CD8-positive, alpha-beta memory T cell (primary cell): ENCODE measurements around the gene GBP7. TPM values are rescaled to one million over a fixed set of nuclear protein-coding genes. Genes with fewer than 3 reads are reported as not detected.

Experiments
- CTCF ChIA-PET: fragments of 350-600 bp; sonication (Branson Sonifier 250); formaldehyde crosslinking; loops from one replicate; lab custom pipeline; 2021; ENCODE audit warnings: antibody characterized with exemption; lab: Charles Lee
- POLR2A ChIA-PET: fragments of 350-600 bp; sonication (Branson Sonifier 250); formaldehyde crosslinking; loops from one replicate; lab custom pipeline; 2021; ENCODE audit warnings: antibody characterized with exemption; lab: Charles Lee
- DNase-seq, 5 donors: peaks; one replicate each; pipeline versions ENCODE4 v3.0.0 to v3.0.0-alpha.2; 2020 to 2022; ENCODE audit warnings: mixed read lengths in 1 of 5
- H3K27ac ChIP-seq: one replicate; pipeline ENCODE4 v1.7.0; 2013; ENCODE audit warnings: low read depth, mild to moderate bottlenecking, low read length, moderate library complexity
- H3K27me3 ChIP-seq: 2 replicates; pipeline ENCODE4 v1.7.0; 2013; ENCODE audit warnings: low read length, mild to moderate bottlenecking; ENCODE audit not compliant: insufficient read depth, poor library complexity, severe bottlenecking
- H3K36me3 ChIP-seq: 2 replicates; pipeline ENCODE4 v1.7.0; 2013; ENCODE audit warnings: mild to moderate bottlenecking, low read length, moderate library complexity; ENCODE audit not compliant: insufficient read depth
- H3K4me1 ChIP-seq: 2 replicates; pipeline ENCODE4 v1.7.0; 2013; ENCODE audit warnings: mild to moderate bottlenecking, low read length, moderate library complexity; ENCODE audit not compliant: insufficient read depth
- H3K4me3 ChIP-seq: 2 replicates; pipeline ENCODE4 v1.7.0; 2013; ENCODE audit warnings: mild to moderate bottlenecking, low read length
- H3K9me3 ChIP-seq: 2 replicates; pipeline ENCODE4 v1.7.0; 2013; ENCODE audit warnings: mild to moderate bottlenecking, low read length
- H3K27ac Mint-ChIP-seq, 8 donors: one replicate each; pipeline ENCODE4 v1.8.0; 2020 to 2021; ENCODE audit warnings: mixed read lengths in 8 of 8, mild to moderate bottlenecking in 6 of 8, inconsistent platforms in 3 of 8, moderate library complexity in 3 of 8
- H3K27me3 Mint-ChIP-seq, 2 donors: one replicate each; pipeline ENCODE4 v1.8.0; 2020 to 2021; ENCODE audit warnings: mixed read lengths in 2 of 2, mild to moderate bottlenecking in 1 of 2, moderate library complexity in 1 of 2
- H3K36me3 Mint-ChIP-seq, 3 donors: one replicate each; pipeline ENCODE4 v1.8.0; 2020 to 2021; ENCODE audit warnings: mixed read lengths in 3 of 3, inconsistent platforms in 1 of 3, mild to moderate bottlenecking in 1 of 3
- H3K4me1 Mint-ChIP-seq, 3 donors: one replicate each; pipeline ENCODE4 v1.8.0; 2020 to 2021; ENCODE audit warnings: mixed read lengths in 3 of 3, inconsistent platforms in 1 of 3, mild to moderate bottlenecking in 1 of 3
- H3K4me3 Mint-ChIP-seq, 7 donors: one replicate each; pipeline ENCODE4 v1.8.0; 2020 to 2021; ENCODE audit warnings: mixed read lengths in 7 of 7, mild to moderate bottlenecking in 6 of 7, moderate library complexity in 4 of 7, inconsistent platforms in 2 of 7
- H3K9me3 Mint-ChIP-seq, 5 donors: one replicate each; pipeline ENCODE4 v1.8.0; 2020 to 2022; ENCODE audit warnings: mixed read lengths in 5 of 5, mild to moderate bottlenecking in 3 of 5, moderate library complexity in 2 of 5, inconsistent platforms in 1 of 5
- polyA plus RNA-seq: library from polyadenylated mRNA; unstranded; fragments of 300-500 nt; fragmentation: Illumina TruSeq; gene quantifications from one replicate; pipeline ENCODE4 v1.2.3, GENCODE V29; 2021
- total RNA-seq, 2 experiments: library from RNA; stranded (reverse); gene quantifications; one replicate each; pipeline ENCODE4 v1.2.3, GENCODE V29; 2021

The GBP7 gene
- total and polyA plus RNA-seq, 3 experiments from 2014 or later: 0.09 to 0.13 TPM; not detected in 1

- Histone ChIP-seq H3K4me3 (no peak overlapping the region), H3K36me3 (no peaks in the 10 kb centered on the region), H3K4me1 (no peaks in the 10 kb centered on the region), H3K27me3 (no peaks in the 10 kb centered on the region), H3K27ac (no peak overlapping the region), H3K9me3 (no peaks in the 10 kb centered on the region)
- peaks cover 0 to 3% (median 0%) of the 10 kb centered on the region in 3 donors for H3K4me1 Mint-ChIP-seq
- DNase-seq: no peak
- CTCF ChIA-PET: no interaction called here
- H3K9me3 Mint-ChIP-seq: no peaks in the 10 kb centered on the region
- H3K36me3 Mint-ChIP-seq: peaks cover 0 to 5% (median 5%) of the 10 kb centered on the region in 3 donors
- POLR2A ChIA-PET: no interaction called here
- H3K27ac Mint-ChIP-seq: no peak overlapping the region
- H3K4me3 Mint-ChIP-seq: no peak overlapping the region
- peaks cover 0 to 2% of the 10 kb centered on the region in 2 donors for H3K27me3 Mint-ChIP-seq
Measured at GRCh38 chr1:89169166-89169565, 6.6 kb downstream of the GBP7 start.

- DNase-seq: no peak
- Histone ChIP-seq H3K27me3 (no peaks in the 10 kb centered on the region), H3K4me1 (no peaks in the 10 kb centered on the region), H3K36me3 (no peaks in the 10 kb centered on the region), H3K27ac (no peak overlapping the region), H3K9me3 (no peaks in the 10 kb centered on the region), H3K4me3 (no peak overlapping the region)
- Mint-ChIP-seq H3K4me3 (no peak overlapping the region), H3K4me1 (peaks cover 0 to 3% (median 0%) of the 10 kb centered on the region in 3 donors), H3K36me3 (peaks cover 0 to 5% (median 3%) of the 10 kb centered on the region in 3 donors), H3K9me3 (no peaks in the 10 kb centered on the region), H3K27me3 (peaks cover 0 to 2% of the 10 kb centered on the region in 2 donors), H3K27ac (no peak overlapping the region)
- ChIA-PET CTCF (no interaction called here), POLR2A (no interaction called here)
Measured at GRCh38 chr1:89167590-89168230, 8.1 kb downstream of the GBP7 start.

- ChIA-PET CTCF (no interaction called here), POLR2A (no interaction called here)
Measured at GRCh38 chr1:89166705-89167104, 9.1 kb downstream of the GBP7 start.

DNA sequence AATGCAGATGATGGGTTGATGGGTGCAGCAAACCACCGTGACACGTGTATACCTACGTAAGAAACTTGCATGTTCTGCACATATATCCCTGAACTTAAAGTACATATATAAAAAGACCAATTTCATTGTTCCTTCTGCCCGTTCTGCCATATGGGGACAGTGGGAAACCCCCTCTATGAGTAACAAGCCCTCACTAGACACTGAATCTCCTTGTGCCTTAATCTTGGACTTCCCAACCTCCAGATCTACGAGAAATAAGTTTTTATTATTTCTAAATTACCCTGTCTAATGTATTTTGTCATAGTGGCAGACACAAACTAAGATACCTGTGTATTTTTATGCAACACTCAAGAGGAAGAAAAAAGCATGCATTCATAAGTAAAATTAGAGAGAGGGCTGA is 10.0 kb downstream of the GBP7 start:
- Histone ChIP-seq H3K27ac (no peak overlapping the region), H3K4me3 (no peak overlapping the region), H3K9me3 (no peaks in the 10 kb centered on the region), H3K27me3 (no peaks in the 10 kb centered on the region), H3K36me3 (no peaks in the 10 kb centered on the region), H3K4me1 (no peaks in the 10 kb centered on the region)
- peaks cover 0 to 2% of the 10 kb centered on the region in 2 donors for H3K27me3 Mint-ChIP-seq
- POLR2A ChIA-PET: no interaction called here
- CTCF ChIA-PET: no interaction called here
- no peak for DNase-seq
- H3K9me3 Mint-ChIP-seq: peaks cover 0 to 8% (median 2%) of the 10 kb centered on the region in 5 donors
- H3K27ac Mint-ChIP-seq: no peak overlapping the region
- peaks cover 0 to 21% (median 0%) of the 10 kb centered on the region in 3 donors for H3K36me3 Mint-ChIP-seq
- peaks cover 0 to under 1% (median 0%) of the 10 kb centered on the region in 3 donors for H3K4me1 Mint-ChIP-seq
- H3K4me3 Mint-ChIP-seq: no peak overlapping the region

More at GRCh38 chr1:89166705-89167104, 9.1 kb downstream of the GBP7 start:
- Mint-ChIP-seq H3K4me3 (no peak overlapping the region), H3K4me1 (peaks cover 0 to 3% (median 0%) of the 10 kb centered on the region in 3 donors), H3K36me3 (peaks cover 0 to 12% (median 3%) of the 10 kb centered on the region in 3 donors), H3K9me3 (peaks cover 0 to 2% (median 0%) of the 10 kb centered on the region in 5 donors), H3K27ac (no peak overlapping the region), H3K27me3 (peaks cover 0 to 2% of the 10 kb centered on the region in 2 donors)
- Histone ChIP-seq H3K4me3 (no peak overlapping the region), H3K27ac (no peak overlapping the region), H3K9me3 (no peaks in the 10 kb centered on the region), H3K36me3 (no peaks in the 10 kb centered on the region), H3K4me1 (no peaks in the 10 kb centered on the region), H3K27me3 (no peaks in the 10 kb centered on the region)
- no peak for DNase-seq

DNA sequence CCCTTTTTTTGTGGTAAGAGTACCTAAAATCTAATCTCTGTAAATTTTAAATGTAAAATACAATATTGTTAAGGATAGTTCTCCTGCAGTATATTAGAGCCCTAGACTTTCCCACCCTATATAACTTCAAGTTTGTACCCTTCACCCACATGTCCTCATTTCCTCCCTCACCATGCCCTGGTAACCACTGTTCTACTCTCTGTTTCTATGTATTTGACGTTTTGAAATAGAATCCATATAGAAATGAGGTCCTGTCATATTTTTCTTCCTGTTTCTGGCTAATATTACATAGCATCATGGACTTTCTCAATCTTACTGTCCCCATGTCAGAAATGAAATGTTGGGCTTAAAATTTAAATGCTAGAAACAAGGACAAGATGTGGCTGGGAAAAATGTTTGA is 24.8 kb downstream of the GBP7 start:
- H3K4me1 ChIP-seq: no peaks in the 10 kb centered on the region
- no peaks in the 10 kb centered on the region for H3K27me3 ChIP-seq
- ChIA-PET CTCF (no interaction called here), POLR2A (no interaction called here)
- H3K36me3 ChIP-seq: no peaks in the 10 kb centered on the region
- peaks cover 2 to 9% of the 10 kb centered on the region in 2 donors for H3K27me3 Mint-ChIP-seq
- H3K27ac Mint-ChIP-seq: no peak overlapping the region
- no peak overlapping the region for H3K27ac ChIP-seq
- no peak overlapping the region for H3K4me3 ChIP-seq
- H3K9me3 Mint-ChIP-seq: peaks cover 0 to 5% (median 1%) of the 10 kb centered on the region in 5 donors
- no peaks in the 10 kb centered on the region for H3K4me1 Mint-ChIP-seq
- H3K4me3 Mint-ChIP-seq: no peak overlapping the region
- no peak for DNase-seq
- peaks cover 0 to 9% (median 1%) of the 10 kb centered on the region in 3 donors for H3K36me3 Mint-ChIP-seq
- H3K9me3 ChIP-seq: no peaks in the 10 kb centered on the region

DNA sequence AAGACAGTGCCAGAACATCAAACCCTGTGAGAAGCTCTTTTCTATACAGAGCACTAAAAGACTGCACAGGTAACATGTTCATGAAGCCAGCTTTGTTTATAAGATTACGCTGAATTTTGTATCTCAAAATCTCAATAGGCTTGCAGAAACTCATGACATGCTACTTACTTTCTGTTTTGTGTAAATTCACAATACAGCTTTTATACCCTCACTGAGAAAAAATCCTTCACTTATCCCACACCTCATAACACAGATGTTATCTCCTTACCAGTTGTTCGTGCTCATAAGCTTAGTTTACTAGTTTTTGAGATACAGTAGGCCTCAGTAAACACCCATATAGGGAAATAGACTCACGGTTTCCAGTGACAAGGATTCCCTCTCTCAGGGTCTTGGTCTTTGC is 25.8 kb downstream of the GBP7 start:
- peaks cover 0 to 1% (median 0%) of the 10 kb centered on the region in 3 donors for H3K36me3 Mint-ChIP-seq

DNA sequence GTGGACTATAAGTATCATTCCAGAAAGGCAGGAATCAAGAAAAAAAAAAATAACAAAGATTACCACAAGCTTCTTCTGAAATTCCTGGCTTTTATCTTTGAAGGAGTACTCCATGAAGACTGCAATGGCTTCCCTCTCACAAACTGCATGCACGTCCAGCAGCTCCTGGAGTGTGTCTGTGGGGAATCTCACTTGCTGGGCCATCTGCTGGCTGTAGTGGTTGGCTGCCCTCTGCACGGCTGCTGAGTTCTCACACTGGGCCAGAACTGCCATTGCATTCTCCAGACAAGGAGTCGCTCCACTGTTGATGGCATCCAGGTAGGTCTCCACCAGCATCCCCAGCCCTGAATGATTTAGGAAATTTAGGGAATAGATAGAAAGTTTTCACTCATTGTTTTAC is 26.6 kb downstream of the GBP7 start:
- Mint-ChIP-seq H3K36me3 (peaks cover 0 to 1% (median 0%) of the 10 kb centered on the region in 3 donors), H3K27ac (no peak overlapping the region), H3K9me3 (no peaks in the 10 kb centered on the region), H3K4me1 (peaks cover 0 to 2% (median 0%) of the 10 kb centered on the region in 3 donors), H3K4me3 (no peak overlapping the region), H3K27me3 (peaks cover 2 to 9% of the 10 kb centered on the region in 2 donors)
- ChIA-PET POLR2A (interaction anchor here (0.7 kb wide), 1 partner anchor 33 kb away, joined by 4 read pairs; no protein-coding TSS in a partner anchor), CTCF (no interaction called here)
- Histone ChIP-seq H3K4me3 (no peak overlapping the region), H3K4me1 (no peaks in the 10 kb centered on the region), H3K36me3 (no peaks in the 10 kb centered on the region), H3K9me3 (no peaks in the 10 kb centered on the region), H3K27me3 (no peaks in the 10 kb centered on the region), H3K27ac (no peak overlapping the region)
- DNase-seq: no peak

More for the DNA sequence above, 25.8 kb downstream of the GBP7 start:
- no peaks in the 10 kb centered on the region for H3K9me3 Mint-ChIP-seq
- Histone ChIP-seq H3K4me3 (no peak overlapping the region), H3K27me3 (no peaks in the 10 kb centered on the region), H3K27ac (no peak overlapping the region), H3K4me1 (no peaks in the 10 kb centered on the region), H3K36me3 (no peaks in the 10 kb centered on the region), H3K9me3 (no peaks in the 10 kb centered on the region)
- no peak overlapping the region for H3K4me3 Mint-ChIP-seq
- no peak for DNase-seq
- H3K27ac Mint-ChIP-seq: no peak overlapping the region
- ChIA-PET POLR2A (interaction anchor here (0.6 to 0.7 kb wide), 2 partner anchors 30 to 33 kb away, joined by 3 to 4 read pairs; no protein-coding TSS in a partner anchor), CTCF (no interaction called here)
- H3K4me1 Mint-ChIP-seq: peaks cover 0 to 2% (median 0%) of the 10 kb centered on the region in 3 donors
- H3K27me3 Mint-ChIP-seq: peaks cover 2 to 9% of the 10 kb centered on the region in 2 donors
